ENCODE data around the gene PROSER2.

PROSER2 gene

DNA sequence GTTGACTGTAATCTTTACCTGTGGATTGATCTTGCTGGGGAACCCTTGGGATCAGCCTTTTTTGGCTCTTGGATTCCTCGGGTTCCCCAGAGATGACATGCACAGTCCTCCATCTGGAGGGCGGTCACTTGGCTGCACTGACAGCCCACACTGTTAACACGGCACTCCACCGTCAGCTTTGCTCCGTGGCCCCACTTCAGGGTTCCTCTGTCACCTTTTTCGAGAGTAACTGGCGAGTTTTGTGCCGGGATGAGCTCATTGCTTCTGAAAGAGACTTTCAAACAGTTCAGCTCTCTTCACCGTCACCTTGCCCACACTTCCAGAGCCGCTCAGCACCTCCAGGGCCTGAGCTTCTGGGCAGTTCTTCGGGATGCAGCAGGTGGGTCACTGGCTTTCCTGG, 42.4 kb downstream of the PROSER2 start:
- peaks cover 19% of the 10 kb centered on the region for H3K4me1 ChIP-seq (ENCODE audit: low read depth, poor library complexity, severe bottlenecking)
- no peak overlapping the region for H3K27ac ChIP-seq
- no peaks in the 10 kb centered on the region for H4K20me1 ChIP-seq (ENCODE audit: insufficient read depth)
- no peaks in the 10 kb centered on the region for H3K79me2 ChIP-seq (ENCODE audit: insufficient read depth, low read depth)
- no peak overlapping the region for H3K4me3 ChIP-seq (IDR thresholded peaks at IDR 0.05; ENCODE audit: insufficient read depth, low read depth, low read length)
- no peaks in the 10 kb centered on the region for H3K36me3 ChIP-seq (ENCODE audit: insufficient read depth)
- no peak overlapping the region for H3K9ac ChIP-seq
- no peak overlapping the region for H3K4me2 ChIP-seq
- peaks cover 29% of the 10 kb centered on the region for H3K27me3 ChIP-seq (ENCODE audit: insufficient read depth, low read depth)
- no peak overlapping the region for H2AFZ ChIP-seq (ENCODE audit: low read depth)
- TF ChIP-seq, protein P1, sequence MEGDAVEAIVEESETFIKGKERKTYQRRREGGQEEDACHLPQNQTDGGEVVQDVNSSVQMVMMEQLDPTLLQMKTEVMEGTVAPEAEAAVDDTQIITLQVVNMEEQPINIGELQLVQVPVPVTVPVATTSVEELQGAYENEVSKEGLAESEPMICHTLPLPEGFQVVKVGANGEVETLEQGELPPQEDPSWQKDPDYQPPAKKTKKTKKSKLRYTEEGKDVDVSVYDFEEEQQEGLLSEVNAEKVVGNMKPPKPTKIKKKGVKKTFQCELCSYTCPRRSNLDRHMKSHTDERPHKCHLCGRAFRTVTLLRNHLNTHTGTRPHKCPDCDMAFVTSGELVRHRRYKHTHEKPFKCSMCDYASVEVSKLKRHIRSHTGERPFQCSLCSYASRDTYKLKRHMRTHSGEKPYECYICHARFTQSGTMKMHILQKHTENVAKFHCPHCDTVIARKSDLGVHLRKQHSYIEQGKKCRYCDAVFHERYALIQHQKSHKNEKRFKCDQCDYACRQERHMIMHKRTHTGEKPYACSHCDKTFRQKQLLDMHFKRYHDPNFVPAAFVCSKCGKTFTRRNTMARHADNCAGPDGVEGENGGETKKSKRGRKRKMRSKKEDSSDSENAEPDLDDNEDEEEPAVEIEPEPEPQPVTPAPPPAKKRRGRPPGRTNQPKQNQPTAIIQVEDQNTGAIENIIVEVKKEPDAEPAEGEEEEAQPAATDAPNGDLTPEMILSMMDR (conservative IDR thresholded peaks at IDR 0.05; ENCODE audit: low read depth, low read length), result no peak

DNA sequence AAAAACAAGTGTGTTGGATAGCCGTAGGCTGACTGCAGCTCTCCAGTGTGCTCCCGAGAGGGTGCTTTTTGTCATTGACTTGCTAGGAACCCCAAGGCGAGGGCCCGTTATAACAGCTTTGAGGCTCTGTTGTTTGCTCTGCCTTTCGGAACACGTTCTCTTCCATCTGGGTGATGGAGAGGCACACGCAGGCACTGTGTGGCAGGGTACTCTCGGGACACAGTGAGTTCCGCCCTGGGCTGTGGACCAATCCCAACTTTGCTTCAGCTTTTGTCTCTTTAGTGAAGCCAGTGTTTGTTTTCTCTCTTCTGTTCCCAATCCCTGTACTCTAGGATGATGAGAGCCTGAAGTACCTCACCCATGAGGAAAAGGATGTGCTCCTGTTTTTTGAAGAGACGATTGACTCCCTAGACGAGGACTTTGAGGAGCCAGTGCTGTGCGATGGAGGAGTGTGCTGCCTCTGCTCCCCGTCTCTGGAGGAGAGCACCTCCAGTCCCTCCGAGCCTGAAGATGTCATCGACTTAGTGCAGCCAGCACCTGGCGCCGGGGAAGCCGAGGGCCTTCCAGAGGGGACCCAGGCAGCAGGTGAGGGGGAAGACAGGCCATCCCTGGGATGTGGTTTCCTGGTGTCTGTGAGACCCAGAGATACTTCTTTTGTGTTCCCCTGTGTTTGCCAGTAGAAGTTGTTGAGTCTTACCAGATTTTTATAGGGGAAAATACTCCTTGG, 43.2 kb downstream of the PROSER2 start:
- TF ChIP-seq, protein P1 (conservative IDR thresholded peaks at IDR 0.05; ENCODE audit: low read depth, low read length), result no peak
- H3K79me2 ChIP-seq (ENCODE audit: insufficient read depth, low read depth), result no peaks in the 10 kb centered on the region
- H3K27ac ChIP-seq, result no peak overlapping the region
- no peaks in the 10 kb centered on the region for H3K36me3 ChIP-seq (ENCODE audit: insufficient read depth)
- no peak overlapping the region for H3K9ac ChIP-seq
- H3K4me3 ChIP-seq (IDR thresholded peaks at IDR 0.05; ENCODE audit: insufficient read depth, low read depth, low read length), result no peak overlapping the region
- no peak overlapping the region for H3K4me2 ChIP-seq
- H3K27me3 ChIP-seq (ENCODE audit: insufficient read depth, low read depth), result peaks cover 29% of the 10 kb centered on the region
- no peak overlapping the region for H2AFZ ChIP-seq (ENCODE audit: low read depth)
- H4K20me1 ChIP-seq (ENCODE audit: insufficient read depth), result no peaks in the 10 kb centered on the region
- H3K4me1 ChIP-seq (ENCODE audit: low read depth, poor library complexity, severe bottlenecking), result peaks cover 19% of the 10 kb centered on the region

DNA sequence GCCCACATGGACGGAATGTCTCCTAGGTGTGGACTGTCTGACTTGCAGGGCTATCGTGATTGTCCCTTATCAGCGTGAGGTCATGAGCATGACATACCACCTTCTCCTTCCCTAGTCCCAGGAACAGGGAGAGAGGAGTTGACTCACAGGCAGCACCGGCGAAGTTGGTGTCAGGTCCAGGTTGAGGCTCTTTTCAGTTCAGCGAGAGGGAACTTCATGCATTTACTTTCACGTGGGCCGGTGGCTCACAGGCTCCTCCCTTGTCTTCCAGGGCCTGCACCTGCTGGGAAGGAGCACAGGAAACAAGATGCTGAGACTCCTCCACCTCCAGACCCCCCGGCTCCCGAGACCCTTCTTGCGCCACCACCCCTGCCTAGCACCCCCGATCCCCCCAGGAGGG, 46.1 kb downstream of the PROSER2 start:
- Histone ChIP-seq H3K4me3 (IDR thresholded peaks at IDR 0.05; ENCODE audit: insufficient read depth, low read depth, low read length) (no peak overlapping the region), H3K9ac (no peak overlapping the region), H3K79me2 (ENCODE audit: insufficient read depth, low read depth) (no peaks in the 10 kb centered on the region), H3K27ac (no peak overlapping the region), H2AFZ (ENCODE audit: low read depth) (no peak overlapping the region), H4K20me1 (ENCODE audit: insufficient read depth) (no peaks in the 10 kb centered on the region), H3K27me3 (ENCODE audit: insufficient read depth, low read depth) (peaks cover 13% of the 10 kb centered on the region), H3K36me3 (ENCODE audit: insufficient read depth) (no peaks in the 10 kb centered on the region), H3K4me2 (no peak overlapping the region), H3K4me1 (ENCODE audit: low read depth, poor library complexity, severe bottlenecking) (peaks cover 3% of the 10 kb centered on the region)
- TF ChIP-seq, protein P1 (conservative IDR thresholded peaks at IDR 0.05; ENCODE audit: low read depth, low read length), result no peak

DNA sequence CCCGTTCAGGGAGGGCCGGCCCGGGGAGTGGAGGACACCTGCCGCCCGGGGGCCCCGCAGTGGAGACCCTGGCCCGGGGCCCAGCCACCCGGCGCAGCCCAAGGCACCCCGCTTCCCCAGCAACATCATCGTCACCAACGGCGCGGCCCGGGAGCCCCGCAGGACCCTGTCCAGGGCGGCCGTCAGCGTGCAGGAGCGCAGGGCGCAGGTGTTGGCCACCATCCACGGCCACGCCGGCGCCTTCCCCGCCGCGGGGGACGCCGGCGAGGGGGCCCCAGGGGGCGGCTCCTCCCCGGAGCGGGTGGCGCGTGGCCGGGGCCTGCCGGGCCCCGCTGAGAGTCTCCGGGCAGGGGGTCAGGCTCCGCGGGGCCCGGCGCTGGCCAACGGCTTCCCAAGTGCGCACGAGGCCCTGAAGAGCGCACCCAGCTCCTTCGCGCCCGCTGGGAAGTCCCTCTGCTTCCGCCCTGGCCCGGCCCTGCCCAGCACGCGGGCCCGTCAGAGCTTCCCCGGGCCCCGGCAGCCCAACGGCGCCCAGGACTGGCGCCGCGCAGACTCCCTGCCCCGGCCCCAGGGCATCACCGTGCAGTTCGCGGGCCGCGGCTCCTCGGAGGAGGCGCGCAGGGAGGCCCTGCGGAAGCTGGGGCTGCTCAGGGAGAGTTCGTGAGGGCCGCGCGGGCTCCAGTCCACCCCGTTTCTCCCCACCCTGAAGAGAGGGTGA, 46.7 kb downstream of the PROSER2 start:
- Histone ChIP-seq H3K4me2 (no peak overlapping the region), H2AFZ (ENCODE audit: low read depth) (no peak overlapping the region), H3K4me1 (ENCODE audit: low read depth, poor library complexity, severe bottlenecking) (no peaks in the 10 kb centered on the region), H3K79me2 (ENCODE audit: insufficient read depth, low read depth) (no peaks in the 10 kb centered on the region), H3K36me3 (ENCODE audit: insufficient read depth) (no peaks in the 10 kb centered on the region), H4K20me1 (ENCODE audit: insufficient read depth) (no peaks in the 10 kb centered on the region), H3K9ac (no peak overlapping the region), H3K27ac (no peak overlapping the region), H3K4me3 (IDR thresholded peaks at IDR 0.05; ENCODE audit: insufficient read depth, low read depth, low read length) (no peak overlapping the region), H3K27me3 (ENCODE audit: insufficient read depth, low read depth) (peaks cover 10% of the 10 kb centered on the region)
- TF ChIP-seq, protein P1 (conservative IDR thresholded peaks at IDR 0.05; ENCODE audit: low read depth, low read length), result no peak

Data from KMS-11 (cell line).